Nephron progenitor cell (in vitro differentiated cells): ENCODE measurements around the gene ARMC7.
A peak's percentile ranks its signal among the peaks of the same experiment; 100 is the strongest.

Source experiments
- DNase-seq: peaks from one replicate; pipeline ENCODE4 v3.0.0; 2021
- H3K27ac Mint-ChIP-seq: 2 replicates; pipeline ENCODE4 v1.8.0; 2021; ENCODE audit warnings: mild to moderate bottlenecking, moderate library complexity, mixed read lengths
- H3K27me3 Mint-ChIP-seq: 2 replicates; pipeline ENCODE4 v1.8.0; 2021; ENCODE audit warnings: mild to moderate bottlenecking, low read depth, mixed read lengths; ENCODE audit not compliant: poor library complexity
- H3K36me3 Mint-ChIP-seq: 2 replicates; pipeline ENCODE4 v1.8.0; 2021; ENCODE audit warnings: low read depth, mixed read lengths
- H3K4me1 Mint-ChIP-seq: 2 replicates; pipeline ENCODE4 v1.8.0; 2021; ENCODE audit warnings: mixed read lengths
- H3K4me3 Mint-ChIP-seq: 2 replicates; pipeline ENCODE4 v1.8.0; 2021; ENCODE audit warnings: mild to moderate bottlenecking, moderate library complexity, mixed read lengths
- H3K9me3 Mint-ChIP-seq: 2 replicates; pipeline ENCODE4 v1.8.0; 2021; ENCODE audit warnings: mild to moderate bottlenecking, moderate library complexity, mixed read lengths
- CTCF ChIP-seq: fragments of 200-600 bp; sonication (generic); IDR thresholded peaks from 2 replicates; pipeline ENCODE4 v1.5.0; 2021; ENCODE audit warnings: antibody characterized with exemption

The ARMC7 gene

GRCh38 chr17:75087558-75088453, 22.0 kb upstream of the ARMC7 start, which contains the start of gene SLC16A5:
TSS of gene SLC16A5 (plus strand) at chr17:75087954. CDS start at chr17:75093637, 5,683 bp downstream.
- H3K4me1 Mint-ChIP-seq: peaks cover 75% of the 10 kb centered on the region
- H3K27ac Mint-ChIP-seq: peak within 1 kb of the TSS; percentile 90
- TF ChIP-seq CTCF: no peak
- peaks cover 7% of the 10 kb centered on the region for H3K27me3 Mint-ChIP-seq
- no peaks in the 10 kb centered on the region for H3K9me3 Mint-ChIP-seq
- H3K36me3 Mint-ChIP-seq: no peaks in the 10 kb centered on the region
- H3K4me3 Mint-ChIP-seq: peak within 1 kb of the TSS; percentile 80
- peak; percentile 93 for DNase-seq

- DNase-seq: no peak
- no peaks in the 10 kb centered on the region for H3K36me3 Mint-ChIP-seq
- TF ChIP-seq CTCF: no peak
- H3K27ac Mint-ChIP-seq: peak overlapping the region; percentile 69
- peaks cover 79% of the 10 kb centered on the region for H3K4me1 Mint-ChIP-seq
- H3K9me3 Mint-ChIP-seq: no peaks in the 10 kb centered on the region
- H3K4me3 Mint-ChIP-seq: peak overlapping the region; percentile 80
- H3K27me3 Mint-ChIP-seq: peaks cover 6% of the 10 kb centered on the region
Observed at GRCh38 chr17:75088465-75089417, 21.0 kb upstream of the ARMC7 start.

GRCh38 chr17:75090871-75091854, 18.6 kb upstream of the ARMC7 start:
- Mint-ChIP-seq H3K27me3 (no peaks in the 10 kb centered on the region), H3K4me1 (peaks cover 64% of the 10 kb centered on the region), H3K36me3 (no peaks in the 10 kb centered on the region), H3K4me3 (peak overlapping the region; percentile 41), H3K9me3 (no peaks in the 10 kb centered on the region), H3K27ac (peak overlapping the region; percentile 70)
- TF ChIP-seq CTCF: no peak
- DNase-seq: peak; percentile 30

- Mint-ChIP-seq H3K27me3 (no peaks in the 10 kb centered on the region), H3K36me3 (no peaks in the 10 kb centered on the region), H3K4me3 (peak overlapping the region; percentile 41), H3K27ac (peak overlapping the region; percentile 70), H3K9me3 (no peaks in the 10 kb centered on the region), H3K4me1 (peaks cover 57% of the 10 kb centered on the region)
- DNase-seq: no peak
- no peak for TF ChIP-seq CTCF
Observed at GRCh38 chr17:75091855-75092327, 17.9 kb upstream of the ARMC7 start.

- H3K4me3 Mint-ChIP-seq: no peak overlapping the region
- DNase-seq: no peak
- H3K9me3 Mint-ChIP-seq: no peaks in the 10 kb centered on the region
- H3K36me3 Mint-ChIP-seq: peaks cover 4% of the 10 kb centered on the region
- H3K27me3 Mint-ChIP-seq: no peaks in the 10 kb centered on the region
- TF ChIP-seq CTCF: no peak
- peak overlapping the region; percentile 39 for H3K27ac Mint-ChIP-seq
- peaks cover 58% of the 10 kb centered on the region for H3K4me1 Mint-ChIP-seq
Observed at GRCh38 chr17:75093548-75094158, 16.1 kb upstream of the ARMC7 start.
